H9 (cell line): Measurements from ENCODE around the gene NEURL1. TPM values are rescaled to one million over a fixed set of nuclear protein-coding genes. Genes with fewer than 3 reads are reported as not detected.

Experiments
- DNase-seq: peaks from one replicate; pipeline ENCODE4 v3.0.0-alpha.2; 2017
- H2AFZ ChIP-seq: one replicate; pipeline ENCODE4 v1.6.1; 2013; ENCODE audit warnings: mild to moderate bottlenecking, low read length, control low read depth, moderate library complexity
- H2AK5ac ChIP-seq: 2 replicates; pipeline ENCODE4 v1.6.1; 2013; ENCODE audit warnings: low read length, control low read depth, mixed read lengths; ENCODE audit not compliant: insufficient read length
- H2BK120ac ChIP-seq: one replicate; pipeline ENCODE4 v1.6.1; 2013; ENCODE audit warnings: low read depth, mild to moderate bottlenecking, low read length, control low read depth, inconsistent platforms; ENCODE audit not compliant: poor library complexity, severe bottlenecking
- H2BK12ac ChIP-seq: 2 replicates; pipeline ENCODE4 v1.6.1; 2013; ENCODE audit warnings: low read length, control low read depth, mixed read lengths, low read depth; ENCODE audit not compliant: insufficient read length
- H2BK15ac ChIP-seq: 2 replicates; pipeline ENCODE4 v1.6.1; 2013; ENCODE audit warnings: low read depth, low read length, control low read depth
- H2BK20ac ChIP-seq: one replicate; pipeline ENCODE4 v1.6.1; 2013; ENCODE audit warnings: low read depth, mild to moderate bottlenecking, low read length, control low read depth, inconsistent platforms; ENCODE audit not compliant: poor library complexity, severe bottlenecking
- H2BK5ac ChIP-seq: 2 replicates; pipeline ENCODE4 v1.6.1; 2013; ENCODE audit warnings: low read length, control low read depth, mixed read lengths; ENCODE audit not compliant: insufficient read length
- H3K14ac ChIP-seq: 2 replicates; pipeline ENCODE4 v1.6.1; 2013; ENCODE audit warnings: low read length, control low read depth; ENCODE audit not compliant: insufficient read depth
- H3K18ac ChIP-seq: 2 replicates; pipeline ENCODE4 v1.6.1; 2013; ENCODE audit warnings: low read depth, mild to moderate bottlenecking, mixed read lengths, low read length, control low read depth; ENCODE audit not compliant: insufficient read length
- H3K23ac ChIP-seq: 2 replicates; pipeline ENCODE4 v1.6.1; 2013; ENCODE audit warnings: low read length, control low read depth, mixed read lengths, low read depth; ENCODE audit not compliant: insufficient read length
- H3K23me2 ChIP-seq: 2 replicates; pipeline ENCODE4 v1.6.1; 2013; ENCODE audit warnings: low read depth, mild to moderate bottlenecking, mixed read lengths, low read length, control low read depth; ENCODE audit not compliant: insufficient read length, poor library complexity, severe bottlenecking
- H3K27ac ChIP-seq: 2 replicates; pipeline ENCODE4 v1.5.1; 2013; ENCODE audit warnings: low read length, control low read depth, mixed read lengths, low read depth; ENCODE audit not compliant: insufficient read length
- H3K27me3 ChIP-seq: 2 replicates; pipeline ENCODE4 v1.6.1; 2013; ENCODE audit warnings: low read length, control low read depth, inconsistent platforms; ENCODE audit not compliant: insufficient read depth
- H3K4ac ChIP-seq: 2 replicates; pipeline ENCODE4 v1.6.1; 2013; ENCODE audit warnings: low read depth, mild to moderate bottlenecking, control low read depth, inconsistent platforms, low read length, moderate library complexity
- H3K4me1 ChIP-seq: 2 replicates; pipeline ENCODE4 v1.6.1; 2013; ENCODE audit warnings: low read length, control low read depth, inconsistent platforms; ENCODE audit not compliant: insufficient read depth
- H3K4me2 ChIP-seq: 2 replicates; pipeline ENCODE4 v1.6.1; 2013; ENCODE audit warnings: low read length, control low read depth, mixed read lengths; ENCODE audit not compliant: insufficient read length, insufficient read depth
- H3K56ac ChIP-seq: 2 replicates; pipeline ENCODE4 v1.6.1; 2013; ENCODE audit warnings: low read depth, mild to moderate bottlenecking, mixed read lengths, low read length, control low read depth; ENCODE audit not compliant: insufficient read length
- H3K79me1 ChIP-seq: 2 replicates; pipeline ENCODE4 v1.6.1; 2013; ENCODE audit warnings: low read depth, mild to moderate bottlenecking, moderate library complexity, low read length, control low read depth, inconsistent platforms; ENCODE audit not compliant: insufficient read depth, poor library complexity, severe bottlenecking
- H3K79me2 ChIP-seq: 2 replicates; pipeline ENCODE4 v1.6.1; 2013; ENCODE audit warnings: low read length, control low read depth, inconsistent platforms; ENCODE audit not compliant: insufficient read depth
- H3K9ac ChIP-seq: 2 replicates; pipeline ENCODE4 v1.6.1; 2013; ENCODE audit warnings: low read length, control low read depth, mixed read lengths; ENCODE audit not compliant: insufficient read length; ENCODE audit errors: extremely low read depth
- H3K9me3 ChIP-seq: one replicate; pipeline ENCODE4 v1.6.1; 2013; ENCODE audit warnings: low read depth, low read length, inconsistent platforms; ENCODE audit not compliant: control insufficient read depth
- H3T11ph ChIP-seq: one replicate; pipeline ENCODE4 v1.6.1; 2013; ENCODE audit warnings: mild to moderate bottlenecking, low read length, control low read depth, inconsistent platforms
- H4K20me1 ChIP-seq: one replicate; pipeline ENCODE4 v1.6.1; 2013; ENCODE audit not compliant: control insufficient read depth, insufficient read length, insufficient read depth
- H4K5ac ChIP-seq: 2 replicates; pipeline ENCODE4 v1.6.1; 2013; ENCODE audit warnings: low read depth, mild to moderate bottlenecking, mixed read lengths, low read length, control low read depth; ENCODE audit not compliant: insufficient read length
- H4K8ac ChIP-seq: replicated peaks from 2 replicates; pipeline ENCODE4 v1.6.1; 2013; ENCODE audit warnings: low read length, control low read depth, mixed read lengths, low read depth; ENCODE audit not compliant: insufficient read length
- H4K91ac ChIP-seq: 2 replicates; pipeline ENCODE4 v1.6.1; 2013; ENCODE audit warnings: low read depth, mild to moderate bottlenecking, moderate library complexity, mixed read lengths, low read length, control low read depth; ENCODE audit not compliant: insufficient read length
- H3K27ac Mint-ChIP-seq, 3 experiments: 2 replicates in 2 of 3; 3 replicates in 1 of 3; pipeline ENCODE4 v1.8.0; 2020 to 2021; ENCODE audit warnings: mixed read lengths in 3 of 3, mild to moderate bottlenecking in 1 of 3, moderate library complexity in 1 of 3
- H3K27me3 Mint-ChIP-seq: 2 replicates; pipeline ENCODE4 v1.8.0; 2021; ENCODE audit warnings: low read depth, mild to moderate bottlenecking, moderate library complexity, mixed read lengths
- H3K36me3 Mint-ChIP-seq, 3 experiments: 2 replicates in 2 of 3; 3 replicates in 1 of 3; pipeline ENCODE4 v1.8.0; 2020 to 2021; ENCODE audit warnings: low read depth in 3 of 3, mixed read lengths in 3 of 3; ENCODE audit not compliant: insufficient read depth in 1 of 3
- H3K4me1 Mint-ChIP-seq, 2 experiments: 2 replicates each; pipeline ENCODE4 v1.8.0; 2020; ENCODE audit warnings: mixed read lengths in 2 of 2
- H3K4me3 Mint-ChIP-seq, 2 experiments: 2 replicates in 1 of 2; 3 replicates in 1 of 2; pipeline ENCODE4 v1.8.0; 2020 to 2021; ENCODE audit warnings: mild to moderate bottlenecking in 2 of 2, mixed read lengths in 2 of 2, moderate library complexity in 1 of 2
- H3K9me3 Mint-ChIP-seq, 2 experiments: 2 replicates in 1 of 2; 3 replicates in 1 of 2; pipeline ENCODE4 v1.8.0; 2020; ENCODE audit warnings: mild to moderate bottlenecking in 2 of 2, mixed read lengths in 2 of 2, moderate library complexity in 1 of 2
- CTCF ChIP-seq: fragments of 200-600 bp; sonication (generic); conservative IDR thresholded peaks from 3 replicates; pipeline ENCODE4 v1.8.0; 2021; ENCODE audit warnings: antibody characterized with exemption, mild to moderate bottlenecking
- WGBS: extraction: QIAGEN DNeasy Blood & Tissue Kit; methylation state at CpG from one replicate; pipeline ENCODE4 v1.1.7; 2013; ENCODE audit warnings: missing lambda C conversion rate, low lambda C conversion rate, mixed read lengths; ENCODE audit not compliant: insufficient read length; ENCODE audit errors: extremely low coverage; 5-methylcytosine and 5-hydroxymethylcytosine counted together
- total RNA-seq: library from RNA; stranded (reverse); gene quantifications from 2 replicates; pipeline ENCODE4 v1.2.1, GENCODE V29; 2021

The NEURL1 gene
- total RNA-seq, 1 experiment from 2014 or later = 1.2 TPM

GRCh38 chr10:103569896-103570295, 76.4 kb downstream of the NEURL1 start:
- Histone ChIP-seq H4K5ac (no peak overlapping the region), H3K9ac (no peak overlapping the region), H3K18ac (no peak overlapping the region), H2BK5ac (no peak overlapping the region), H2AK5ac (no peak overlapping the region), H3K79me1 (no peaks in the 10 kb centered on the region), H2BK120ac (no peak overlapping the region), H2BK15ac (no peak overlapping the region), H3K27me3 (no peaks in the 10 kb centered on the region), H4K91ac (no peak overlapping the region), H3K23me2 (no peaks in the 10 kb centered on the region), H3K56ac (no peak overlapping the region), H3K14ac (no peak overlapping the region), H3K4me2 (no peak overlapping the region), H3K4me1 (no peaks in the 10 kb centered on the region), H2AFZ (no peak overlapping the region), H3K23ac (no peak overlapping the region), H3K79me2 (no peaks in the 10 kb centered on the region), H4K8ac (no peak overlapping the region), H4K20me1 (no peaks in the 10 kb centered on the region), H3K9me3 (no peaks in the 10 kb centered on the region), H3K4ac (no peak overlapping the region), H3K27ac (no peak overlapping the region), H2BK20ac (no peak overlapping the region), H3T11ph (no peak overlapping the region), H2BK12ac (no peak overlapping the region)
- H3K4me3 Mint-ChIP-seq = no peak overlapping the region
- peaks cover under 1% of the 10 kb centered on the region for H3K27me3 Mint-ChIP-seq
- H3K9me3 Mint-ChIP-seq = no peaks in the 10 kb centered on the region
- no CpG with 5 or more reads among the region's 5 CpGs for WGBS
- no peak for DNase-seq
- no peaks in the 10 kb centered on the region for H3K36me3 Mint-ChIP-seq
- no peak for TF ChIP-seq CTCF
- H3K4me1 Mint-ChIP-seq = peaks cover under 1 to 6% of the 10 kb centered on the region in 2 experiments; a peak in 3 of 4 replicates
- H3K27ac Mint-ChIP-seq = peak overlapping the region in 1 of 3 experiments; percentile 87; a peak in 1 of 7 replicates
